ENCODE measurements around the gene CCDC137. TPM values are rescaled to one million over a fixed set of nuclear protein-coding genes. Genes with fewer than 3 reads are reported as not detected.

CCDC137 gene
- polyA plus RNA-seq, 1 of the 3 experiments (the other 2 are of a cell fraction) = 62.4 TPM

DNA sequence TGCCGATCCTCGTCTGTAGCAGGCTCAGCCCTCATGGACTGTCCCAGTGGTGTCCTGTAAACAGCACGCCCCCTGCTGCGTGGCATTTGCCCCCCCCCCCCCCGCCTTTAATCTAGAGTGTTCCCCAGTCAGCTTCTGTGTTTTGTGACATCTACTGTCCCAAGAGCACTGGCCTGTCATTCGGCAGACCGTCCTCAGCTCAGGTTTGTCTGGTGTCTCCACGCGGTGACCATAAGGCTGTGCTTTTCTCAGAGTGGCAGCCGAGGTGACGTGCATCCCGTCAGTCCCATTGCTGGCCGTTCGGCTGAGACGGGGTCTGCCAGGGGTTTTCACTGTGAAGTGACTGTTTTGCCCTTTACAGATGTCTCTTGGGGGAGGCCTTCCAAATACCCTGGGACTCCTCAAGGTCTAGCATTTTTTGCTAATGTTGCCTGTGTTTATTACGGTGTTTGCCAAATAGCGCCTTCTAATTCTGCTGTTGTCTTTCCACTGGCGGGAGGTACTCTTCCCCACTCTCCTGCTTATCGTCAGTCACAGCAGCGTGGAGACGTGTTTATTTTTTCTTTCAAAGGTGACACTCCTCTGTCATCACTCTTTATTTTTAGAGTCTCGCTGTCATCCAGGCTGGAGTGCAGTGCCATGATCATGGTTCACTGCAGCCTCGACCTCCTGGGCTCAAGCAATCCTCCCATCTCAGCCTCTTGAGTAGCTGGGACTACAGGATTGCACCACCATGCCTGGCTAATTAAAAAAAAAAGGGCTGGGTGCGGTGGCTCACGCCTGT, 30.9 kb downstream of the CCDC137 start:
- Histone ChIP-seq H4K20me1 (ENCODE audit: insufficient read depth) (peaks cover 54% of the 10 kb centered on the region), H3K36me3 (replicated peaks in 1 of 2; ENCODE audit: control insufficient read depth in 1 of 2, insufficient read depth in 2 of 2, low read length in 1 of 2) (peaks cover 58 to 74% of the 10 kb centered on the region in 2 experiments), H3K27me3 (ENCODE audit: insufficient read depth) (no peaks in the 10 kb centered on the region), H3F3A (replicated peaks; ENCODE audit: insufficient read depth) (peaks cover 48% of the 10 kb centered on the region), H3K4me2 (no peak overlapping the region), H3K9ac (no peak overlapping the region), H3K9me3 (no peaks in the 10 kb centered on the region), H2AFZ (ENCODE audit: low read depth) (no peak overlapping the region), H3K79me2 (ENCODE audit: insufficient read depth) (peaks cover 92% of the 10 kb centered on the region), H3K9me2 (no peaks in the 10 kb centered on the region), H3K4me3 (ENCODE audit: low read depth in 2 of 2, low read length in 1 of 2) (no peak overlapping the region), H3K27ac (ENCODE audit: low read depth in 2 of 2, low read length in 1 of 2) (no peak overlapping the region), H3K4me1 (ENCODE audit: control insufficient read depth in 1 of 2, insufficient read depth in 2 of 2, low read depth in 1 of 2, low read length in 1 of 2) (peaks cover 14 to 19% of the 10 kb centered on the region in 2 experiments; a peak in 2 of 4 replicates)
- POLR2A ChIA-PET = interaction anchor here (1.5 kb wide), 1 partner anchor 32 kb away, joined by 3 read pairs; no protein-coding TSS in a partner anchor
- TF ChIP-seq, protein P1, sequence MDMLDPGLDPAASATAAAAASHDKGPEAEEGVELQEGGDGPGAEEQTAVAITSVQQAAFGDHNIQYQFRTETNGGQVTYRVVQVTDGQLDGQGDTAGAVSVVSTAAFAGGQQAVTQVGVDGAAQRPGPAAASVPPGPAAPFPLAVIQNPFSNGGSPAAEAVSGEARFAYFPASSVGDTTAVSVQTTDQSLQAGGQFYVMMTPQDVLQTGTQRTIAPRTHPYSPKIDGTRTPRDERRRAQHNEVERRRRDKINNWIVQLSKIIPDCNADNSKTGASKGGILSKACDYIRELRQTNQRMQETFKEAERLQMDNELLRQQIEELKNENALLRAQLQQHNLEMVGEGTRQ (IDR thresholded peaks at IDR 0.05; ENCODE audit: borderline replicate concordance, low read depth, low read length) = no peak
- TF ChIP-seq, protein P2, sequence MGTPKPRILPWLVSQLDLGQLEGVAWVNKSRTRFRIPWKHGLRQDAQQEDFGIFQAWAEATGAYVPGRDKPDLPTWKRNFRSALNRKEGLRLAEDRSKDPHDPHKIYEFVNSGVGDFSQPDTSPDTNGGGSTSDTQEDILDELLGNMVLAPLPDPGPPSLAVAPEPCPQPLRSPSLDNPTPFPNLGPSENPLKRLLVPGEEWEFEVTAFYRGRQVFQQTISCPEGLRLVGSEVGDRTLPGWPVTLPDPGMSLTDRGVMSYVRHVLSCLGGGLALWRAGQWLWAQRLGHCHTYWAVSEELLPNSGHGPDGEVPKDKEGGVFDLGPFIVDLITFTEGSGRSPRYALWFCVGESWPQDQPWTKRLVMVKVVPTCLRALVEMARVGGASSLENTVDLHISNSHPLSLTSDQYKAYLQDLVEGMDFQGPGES (IDR thresholded peaks at IDR 0.05; ENCODE audit: low read depth, low read length) = no peak
- TF ChIP-seq NFIC (IDR thresholded peaks at IDR 0.05; ENCODE audit: borderline replicate concordance) (no peak), MXI1 (IDR thresholded peaks at IDR 0.05; ENCODE audit: low read depth, low read length) (no peak), EZH2phosphoT487 (IDR thresholded peaks at IDR 0.05; ENCODE audit: borderline replicate concordance, low read depth) (no peak)
- TF ChIP-seq, protein P3, sequence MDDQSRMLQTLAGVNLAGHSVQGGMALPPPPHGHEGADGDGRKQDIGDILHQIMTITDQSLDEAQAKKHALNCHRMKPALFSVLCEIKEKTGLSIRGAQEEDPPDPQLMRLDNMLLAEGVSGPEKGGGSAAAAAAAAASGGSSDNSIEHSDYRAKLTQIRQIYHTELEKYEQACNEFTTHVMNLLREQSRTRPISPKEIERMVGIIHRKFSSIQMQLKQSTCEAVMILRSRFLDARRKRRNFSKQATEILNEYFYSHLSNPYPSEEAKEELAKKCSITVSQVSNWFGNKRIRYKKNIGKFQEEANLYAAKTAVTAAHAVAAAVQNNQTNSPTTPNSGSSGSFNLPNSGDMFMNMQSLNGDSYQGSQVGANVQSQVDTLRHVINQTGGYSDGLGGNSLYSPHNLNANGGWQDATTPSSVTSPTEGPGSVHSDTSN (IDR thresholded peaks at IDR 0.05) = no peak
- TF ChIP-seq, protein P4, sequence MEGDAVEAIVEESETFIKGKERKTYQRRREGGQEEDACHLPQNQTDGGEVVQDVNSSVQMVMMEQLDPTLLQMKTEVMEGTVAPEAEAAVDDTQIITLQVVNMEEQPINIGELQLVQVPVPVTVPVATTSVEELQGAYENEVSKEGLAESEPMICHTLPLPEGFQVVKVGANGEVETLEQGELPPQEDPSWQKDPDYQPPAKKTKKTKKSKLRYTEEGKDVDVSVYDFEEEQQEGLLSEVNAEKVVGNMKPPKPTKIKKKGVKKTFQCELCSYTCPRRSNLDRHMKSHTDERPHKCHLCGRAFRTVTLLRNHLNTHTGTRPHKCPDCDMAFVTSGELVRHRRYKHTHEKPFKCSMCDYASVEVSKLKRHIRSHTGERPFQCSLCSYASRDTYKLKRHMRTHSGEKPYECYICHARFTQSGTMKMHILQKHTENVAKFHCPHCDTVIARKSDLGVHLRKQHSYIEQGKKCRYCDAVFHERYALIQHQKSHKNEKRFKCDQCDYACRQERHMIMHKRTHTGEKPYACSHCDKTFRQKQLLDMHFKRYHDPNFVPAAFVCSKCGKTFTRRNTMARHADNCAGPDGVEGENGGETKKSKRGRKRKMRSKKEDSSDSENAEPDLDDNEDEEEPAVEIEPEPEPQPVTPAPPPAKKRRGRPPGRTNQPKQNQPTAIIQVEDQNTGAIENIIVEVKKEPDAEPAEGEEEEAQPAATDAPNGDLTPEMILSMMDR (IDR thresholded peaks at IDR 0.05) = no peak
- WGBS (ENCODE audit: low lambda C conversion rate) = 97% methylated on average over 25 of the region's 25 CpGs
- DNase-seq = no peak
- CTCF ChIA-PET = no interaction called here
